Measurements from ENCODE around the gene TUBGCP2.

DNA sequence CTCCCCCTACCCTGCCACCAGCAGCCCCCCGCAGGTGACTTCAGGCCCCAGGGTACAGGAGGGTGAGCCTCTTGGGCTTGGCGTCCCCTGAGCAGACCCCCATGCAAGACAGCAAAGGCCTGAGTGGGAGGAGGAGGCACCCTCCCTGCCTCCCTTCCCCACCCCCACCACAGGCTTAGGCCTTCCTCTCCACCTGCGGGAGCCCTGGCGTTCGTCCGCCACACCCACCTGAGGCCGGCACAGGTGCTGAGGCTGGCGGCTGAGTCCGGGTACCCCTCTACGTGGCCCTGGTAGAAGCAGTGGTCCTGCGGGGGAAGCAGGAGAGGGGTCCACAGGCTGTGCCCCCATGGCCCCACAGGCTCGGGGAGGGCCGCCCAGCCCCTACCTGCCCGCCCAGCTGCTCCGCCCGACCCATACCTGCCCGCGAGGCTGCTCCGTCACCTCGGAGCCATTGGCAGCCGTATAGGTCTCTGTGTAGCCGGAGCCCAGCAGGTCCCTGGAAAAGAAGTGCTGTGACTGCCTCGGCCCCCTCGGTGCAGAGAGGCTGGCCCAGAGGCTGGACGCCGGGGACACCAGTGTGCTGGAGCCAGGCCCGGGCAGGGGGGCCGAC lies 35.0 kb downstream of the TUBGCP2 start:
- TF ChIP-seq, protein P1, sequence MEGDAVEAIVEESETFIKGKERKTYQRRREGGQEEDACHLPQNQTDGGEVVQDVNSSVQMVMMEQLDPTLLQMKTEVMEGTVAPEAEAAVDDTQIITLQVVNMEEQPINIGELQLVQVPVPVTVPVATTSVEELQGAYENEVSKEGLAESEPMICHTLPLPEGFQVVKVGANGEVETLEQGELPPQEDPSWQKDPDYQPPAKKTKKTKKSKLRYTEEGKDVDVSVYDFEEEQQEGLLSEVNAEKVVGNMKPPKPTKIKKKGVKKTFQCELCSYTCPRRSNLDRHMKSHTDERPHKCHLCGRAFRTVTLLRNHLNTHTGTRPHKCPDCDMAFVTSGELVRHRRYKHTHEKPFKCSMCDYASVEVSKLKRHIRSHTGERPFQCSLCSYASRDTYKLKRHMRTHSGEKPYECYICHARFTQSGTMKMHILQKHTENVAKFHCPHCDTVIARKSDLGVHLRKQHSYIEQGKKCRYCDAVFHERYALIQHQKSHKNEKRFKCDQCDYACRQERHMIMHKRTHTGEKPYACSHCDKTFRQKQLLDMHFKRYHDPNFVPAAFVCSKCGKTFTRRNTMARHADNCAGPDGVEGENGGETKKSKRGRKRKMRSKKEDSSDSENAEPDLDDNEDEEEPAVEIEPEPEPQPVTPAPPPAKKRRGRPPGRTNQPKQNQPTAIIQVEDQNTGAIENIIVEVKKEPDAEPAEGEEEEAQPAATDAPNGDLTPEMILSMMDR (tag by site-specific recombination; IDR thresholded peaks at IDR 0.05): no peak
- no peak for TF ChIP-seq ZNF174 (tag by site-specific recombination; IDR thresholded peaks at IDR 0.05)
- no peak for TF ChIP-seq ZNF274 (IDR thresholded peaks at IDR 0.05; ENCODE audit: low read length)
- no peak for TF ChIP-seq ZNF274 (tag by site-specific recombination; IDR thresholded peaks at IDR 0.05; ENCODE audit: borderline replicate concordance)
- TF ChIP-seq ZNF433 (tag by site-specific recombination; IDR thresholded peaks at IDR 0.05; ENCODE audit: low read depth): no peak
- no peak for TF ChIP-seq ZNF391 (tag by site-specific recombination; IDR thresholded peaks at IDR 0.05; ENCODE audit: borderline replicate concordance, low read depth)
- TF ChIP-seq ZNF24 (tag by site-specific recombination; IDR thresholded peaks at IDR 0.05): no peak
- TF ChIP-seq, protein P2, sequence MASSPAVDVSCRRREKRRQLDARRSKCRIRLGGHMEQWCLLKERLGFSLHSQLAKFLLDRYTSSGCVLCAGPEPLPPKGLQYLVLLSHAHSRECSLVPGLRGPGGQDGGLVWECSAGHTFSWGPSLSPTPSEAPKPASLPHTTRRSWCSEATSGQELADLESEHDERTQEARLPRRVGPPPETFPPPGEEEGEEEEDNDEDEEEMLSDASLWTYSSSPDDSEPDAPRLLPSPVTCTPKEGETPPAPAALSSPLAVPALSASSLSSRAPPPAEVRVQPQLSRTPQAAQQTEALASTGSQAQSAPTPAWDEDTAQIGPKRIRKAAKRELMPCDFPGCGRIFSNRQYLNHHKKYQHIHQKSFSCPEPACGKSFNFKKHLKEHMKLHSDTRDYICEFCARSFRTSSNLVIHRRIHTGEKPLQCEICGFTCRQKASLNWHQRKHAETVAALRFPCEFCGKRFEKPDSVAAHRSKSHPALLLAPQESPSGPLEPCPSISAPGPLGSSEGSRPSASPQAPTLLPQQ (tag by site-specific recombination; IDR thresholded peaks at IDR 0.05): no peak

All from HEK293 (cell line).